ENCODE results near the gene GSTM4.

Gene GSTM4

DNA sequence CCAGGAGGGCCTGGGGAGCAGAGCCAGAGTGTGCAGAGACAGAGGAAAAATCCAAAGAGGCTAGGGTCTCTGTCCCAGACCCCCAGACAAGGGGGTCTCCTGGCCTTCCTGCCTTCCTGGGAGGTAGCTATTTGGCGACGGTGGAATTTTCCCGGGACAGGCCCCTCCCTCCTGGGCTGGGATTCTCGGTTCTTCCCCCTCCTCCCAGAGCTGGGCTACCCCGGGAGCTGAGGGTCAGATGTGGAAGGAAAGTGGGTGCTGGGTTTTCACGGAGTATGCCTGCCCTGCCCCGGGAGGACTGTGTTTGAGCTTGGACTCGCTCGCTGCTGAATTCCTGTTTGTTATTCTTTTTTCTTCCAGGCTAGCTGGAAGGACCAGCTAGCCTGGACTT lies 35.5 kb upstream of the GSTM4 start:
- H3K4me3 ChIP-seq (ENCODE audit: low read depth, low read length): peak overlapping the region; percentile 75
- TF ChIP-seq, protein P1, sequence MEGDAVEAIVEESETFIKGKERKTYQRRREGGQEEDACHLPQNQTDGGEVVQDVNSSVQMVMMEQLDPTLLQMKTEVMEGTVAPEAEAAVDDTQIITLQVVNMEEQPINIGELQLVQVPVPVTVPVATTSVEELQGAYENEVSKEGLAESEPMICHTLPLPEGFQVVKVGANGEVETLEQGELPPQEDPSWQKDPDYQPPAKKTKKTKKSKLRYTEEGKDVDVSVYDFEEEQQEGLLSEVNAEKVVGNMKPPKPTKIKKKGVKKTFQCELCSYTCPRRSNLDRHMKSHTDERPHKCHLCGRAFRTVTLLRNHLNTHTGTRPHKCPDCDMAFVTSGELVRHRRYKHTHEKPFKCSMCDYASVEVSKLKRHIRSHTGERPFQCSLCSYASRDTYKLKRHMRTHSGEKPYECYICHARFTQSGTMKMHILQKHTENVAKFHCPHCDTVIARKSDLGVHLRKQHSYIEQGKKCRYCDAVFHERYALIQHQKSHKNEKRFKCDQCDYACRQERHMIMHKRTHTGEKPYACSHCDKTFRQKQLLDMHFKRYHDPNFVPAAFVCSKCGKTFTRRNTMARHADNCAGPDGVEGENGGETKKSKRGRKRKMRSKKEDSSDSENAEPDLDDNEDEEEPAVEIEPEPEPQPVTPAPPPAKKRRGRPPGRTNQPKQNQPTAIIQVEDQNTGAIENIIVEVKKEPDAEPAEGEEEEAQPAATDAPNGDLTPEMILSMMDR (IDR thresholded peaks at IDR 0.05; ENCODE audit: low read depth, low read length, missing control alignments): no peak
- no peaks in the 10 kb centered on the region for H3K36me3 ChIP-seq (replicated peaks)
- peak; percentile 49 for DNase-seq
- peak overlapping the region; percentile 90 for H3K27ac ChIP-seq
- in situ Hi-C loops (cut with HindIII; ENCODE audit: low pct_ligation_motif_present, low sequenced_read_pairs): no loop called here
- no peaks in the 10 kb centered on the region for H3K27me3 ChIP-seq (replicated peaks)

DNA sequence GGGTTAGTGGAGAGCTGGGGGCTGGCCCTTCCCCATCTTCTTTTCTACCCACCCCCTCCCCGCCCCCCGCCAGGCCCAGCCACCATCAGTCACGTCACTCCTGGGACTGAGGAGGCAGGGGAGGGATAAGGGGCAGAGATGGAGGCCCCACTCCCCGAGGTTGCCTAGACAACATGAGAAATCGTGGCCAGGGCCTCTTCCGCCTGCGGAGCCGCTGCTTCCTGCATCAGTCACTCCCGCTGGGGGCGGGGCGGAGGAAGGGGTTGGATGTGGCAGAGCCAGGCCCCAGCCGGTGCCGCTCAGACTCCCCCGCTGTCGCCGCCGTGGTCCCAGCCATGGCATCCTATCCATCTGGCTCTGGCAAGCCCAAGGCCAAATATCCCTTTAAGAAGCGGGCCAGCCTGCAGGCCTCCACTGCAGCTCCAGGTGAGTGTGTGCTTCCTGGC lies 35.0 kb upstream of the GSTM4 start:
- peak overlapping the region; percentile 90 for H3K27ac ChIP-seq
- in situ Hi-C loops (cut with HindIII; ENCODE audit: low pct_ligation_motif_present, low sequenced_read_pairs): no loop called here
- H3K4me3 ChIP-seq (ENCODE audit: low read depth, low read length): peak overlapping the region; percentile 75
- DNase-seq: peak; percentile 95
- no peaks in the 10 kb centered on the region for H3K36me3 ChIP-seq (replicated peaks)
- no peaks in the 10 kb centered on the region for H3K27me3 ChIP-seq (replicated peaks)
- TF ChIP-seq, protein P1 (IDR thresholded peaks at IDR 0.05; ENCODE audit: low read depth, low read length, missing control alignments): no peak

DNA sequence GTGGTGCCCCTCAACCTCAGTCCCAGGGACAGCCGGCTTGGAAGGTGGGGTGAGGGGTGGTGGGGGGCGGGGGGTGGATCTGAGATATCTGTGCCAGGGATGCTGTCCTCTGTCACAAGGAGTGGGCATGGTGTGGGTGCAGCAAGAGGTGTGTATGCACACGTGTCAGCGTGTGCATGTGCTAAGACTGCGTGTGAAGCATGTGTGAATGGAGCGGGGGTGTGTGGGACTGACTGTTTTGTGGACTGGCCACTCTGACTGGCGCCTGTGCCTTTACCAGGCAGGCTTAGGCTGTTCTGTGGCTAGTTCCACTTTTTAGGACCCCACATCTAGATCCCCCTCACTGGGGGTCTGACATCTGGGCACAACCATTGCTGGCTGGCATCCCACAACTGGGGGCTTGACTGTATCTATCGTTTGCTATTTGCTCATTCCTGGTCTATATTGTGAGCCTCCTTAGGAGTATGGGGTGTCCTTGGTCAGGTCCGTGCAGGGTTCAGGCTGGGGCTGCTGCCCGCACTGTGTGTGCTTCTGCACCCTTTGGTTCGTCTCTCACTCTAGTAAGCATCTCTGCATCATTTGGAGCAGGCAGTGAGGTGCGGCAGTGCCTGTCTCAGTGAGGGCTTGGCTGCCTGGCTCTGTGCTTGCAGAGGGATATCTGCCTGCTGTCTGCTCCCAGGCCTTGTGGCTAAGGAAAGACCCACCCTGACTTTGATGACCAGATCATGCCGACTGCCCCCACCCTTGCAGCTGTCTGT lies 34.3 kb upstream of the GSTM4 start:
- H3K27ac ChIP-seq: no peak overlapping the region

DNA sequence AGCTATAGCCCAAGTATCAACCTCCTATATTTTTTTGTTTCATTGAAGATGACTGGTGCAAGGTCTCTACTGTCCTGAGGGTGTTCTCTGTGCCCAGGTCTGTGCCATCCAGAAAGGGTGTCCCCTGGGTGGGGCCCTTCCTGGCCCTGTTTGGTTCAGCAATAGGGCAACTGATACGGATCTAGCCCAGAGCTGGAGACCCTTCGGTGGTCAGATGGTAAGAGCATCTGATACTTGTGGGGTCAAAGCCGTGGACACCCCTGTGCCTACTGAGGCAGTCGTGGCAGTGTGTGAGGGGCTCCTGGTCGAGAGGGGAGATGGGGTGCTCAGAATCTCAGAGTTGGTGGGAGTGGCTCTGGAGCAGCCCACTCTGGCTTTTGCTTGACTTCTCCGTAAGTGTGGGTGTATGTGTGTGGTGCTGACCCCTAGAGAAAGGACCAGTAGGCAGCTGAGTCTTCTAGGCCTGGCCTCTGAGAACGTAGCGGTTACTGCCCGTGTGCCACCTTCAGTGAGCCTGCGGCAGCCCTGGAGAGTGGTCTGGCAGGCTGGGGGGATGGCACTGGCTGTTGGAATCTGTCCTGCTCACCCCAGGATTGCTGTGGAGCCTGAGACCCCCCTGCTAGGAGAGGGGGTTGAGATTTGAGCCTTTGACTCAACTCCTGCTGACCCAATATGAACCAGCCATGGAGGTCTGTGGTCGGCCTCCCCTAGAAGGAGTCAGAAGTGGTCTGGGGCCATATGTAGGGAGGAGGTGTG lies 33.6 kb upstream of the GSTM4 start:
- no peaks in the 10 kb centered on the region for H3K27me3 ChIP-seq (replicated peaks)
- in situ Hi-C loops (cut with HindIII; ENCODE audit: low pct_ligation_motif_present, low sequenced_read_pairs): no loop called here
- peak overlapping the region; percentile 75 for H3K4me3 ChIP-seq (ENCODE audit: low read depth, low read length)
- TF ChIP-seq, protein P1 (IDR thresholded peaks at IDR 0.05; ENCODE audit: low read depth, low read length, missing control alignments): no peak
- no peak for DNase-seq
- no peak overlapping the region for H3K27ac ChIP-seq
- peaks cover 14% of the 10 kb centered on the region for H3K36me3 ChIP-seq (replicated peaks)

More for the DNA sequence above, 34.3 kb upstream of the GSTM4 start:
- Histone ChIP-seq H3K27me3 (replicated peaks) (no peaks in the 10 kb centered on the region), H3K4me3 (ENCODE audit: low read depth, low read length) (peak overlapping the region; percentile 75), H3K36me3 (replicated peaks) (peaks cover 7% of the 10 kb centered on the region)
- TF ChIP-seq, protein P1 (IDR thresholded peaks at IDR 0.05; ENCODE audit: low read depth, low read length, missing control alignments): no peak
- DNase-seq: no peak
- in situ Hi-C loops (cut with HindIII; ENCODE audit: low pct_ligation_motif_present, low sequenced_read_pairs): no loop called here

DNA sequence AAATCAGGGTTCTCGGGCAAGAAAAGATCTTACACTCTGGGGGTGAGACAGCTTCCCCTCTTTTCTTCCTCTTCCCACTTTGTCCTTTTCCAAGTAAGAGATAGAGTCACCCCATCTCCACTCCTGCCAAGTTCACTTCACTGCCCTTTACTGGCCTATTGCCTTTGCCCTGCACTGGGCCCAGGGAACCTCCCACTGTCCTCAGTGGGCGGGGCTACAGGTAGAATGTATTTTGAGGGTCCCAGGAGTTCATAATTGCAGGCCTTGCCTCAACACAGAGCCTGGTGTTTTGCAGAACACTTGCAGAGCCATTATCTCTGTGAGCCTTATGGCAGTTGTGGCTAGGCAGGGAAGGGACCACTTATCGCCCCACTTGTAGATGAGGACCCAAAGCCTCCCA lies 33.0 kb upstream of the GSTM4 start:
- Histone ChIP-seq H3K27ac (no peak overlapping the region), H3K27me3 (replicated peaks) (no peaks in the 10 kb centered on the region), H3K4me3 (ENCODE audit: low read depth, low read length) (no peak overlapping the region), H3K36me3 (replicated peaks) (peaks cover 20% of the 10 kb centered on the region)
- no peak for DNase-seq
- TF ChIP-seq, protein P1 (IDR thresholded peaks at IDR 0.05; ENCODE audit: low read depth, low read length, missing control alignments): no peak
- in situ Hi-C loops (cut with HindIII; ENCODE audit: low pct_ligation_motif_present, low sequenced_read_pairs): no loop called here

Measured in brain microvascular endothelial cell (primary cell).